ENCODE data around the gene NSRP1. TPM values are rescaled to one million over a fixed set of nuclear protein-coding genes. Genes with fewer than 3 reads are reported as not detected.
"Not testable (repeated sequence)": the region's sequence is repeated elsewhere in the genome, so short reads cannot be mapped to it uniquely, and the experiment has no call there.

NSRP1 gene
- 10.9 and 15.9 TPM in 2 replicates for total RNA-seq (2014; rRNA removed; shearing (Covaris generic))

DNA sequence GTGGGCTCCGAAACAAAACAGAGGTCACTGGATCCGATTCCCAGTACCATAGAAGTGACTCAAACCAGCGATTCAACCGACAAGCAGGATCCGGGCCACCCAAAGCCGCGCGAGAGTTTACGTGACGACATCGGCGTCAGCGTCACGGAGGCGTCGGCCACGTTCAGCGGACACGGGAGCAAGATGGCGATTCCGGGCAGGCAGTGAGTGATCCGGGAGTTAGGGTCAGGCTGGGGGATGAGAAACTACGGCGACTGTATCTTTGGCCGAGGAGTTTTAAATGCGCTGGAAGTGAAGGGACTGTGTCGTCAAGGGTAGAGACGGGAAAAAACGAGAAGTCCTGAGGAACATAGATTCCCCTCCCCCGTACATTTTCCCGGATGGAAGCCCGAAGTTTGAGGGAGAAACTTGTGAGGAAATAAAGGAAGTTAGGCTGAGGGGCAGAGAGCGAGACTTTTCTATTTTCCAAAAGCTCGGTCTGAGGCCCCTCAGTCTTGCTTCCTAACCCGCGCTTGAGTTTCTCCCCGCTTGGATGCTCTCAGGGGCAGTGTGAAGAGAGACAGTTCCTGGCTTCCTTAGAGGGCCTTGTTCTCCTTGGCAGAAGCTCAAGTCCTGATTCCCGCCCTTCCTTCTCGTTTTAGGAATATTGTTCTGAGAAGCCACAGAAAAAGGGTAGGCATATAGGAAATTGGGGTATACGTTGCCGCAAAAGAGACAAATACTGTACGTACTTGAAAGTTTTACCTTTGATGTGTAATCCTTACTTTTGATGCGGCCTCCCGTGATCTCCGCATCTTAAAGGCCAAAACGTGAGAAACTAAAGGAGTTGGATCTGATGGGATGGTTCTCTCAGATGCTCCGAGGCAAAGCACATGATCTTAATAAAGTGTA lies at the start of gene NSRP1:
Gene NSRP1 (plus strand): TSS at position 156 of the 891 bp plus-strand sequence. CDS start 28 bp downstream, at position 184.
- peak; percentile 90 to 95 for DNase-seq (ENCODE audit: low read depth in 1 of 2, low spot score in 2 of 2)
- H3K9me3 ChIP-seq (replicated peaks) = no peaks in the 10 kb centered on the region
- peak within 1 kb of the TSS; percentile 98 for H3K27ac ChIP-seq
- peak within 1 kb of the TSS; percentile 72 for H3K4me3 ChIP-seq
- peaks cover 41% of the 10 kb centered on the region for H3K36me3 ChIP-seq
- H3K27me3 ChIP-seq (replicated peaks) = no peaks in the 10 kb centered on the region
- no peaks in the 10 kb centered on the region for H3K4me1 ChIP-seq (replicated peaks)

- 0 out of 2 replicates have a peak, but pooled peaks cover 4% of the 10 kb centered on the region for H3K27me3 ChIP-seq (replicated peaks)
- DNase-seq (ENCODE audit: low read depth in 1 of 2, low spot score in 2 of 2) = no peak
Observed at GRCh38 chr17:30068465-30068864, 48.2 kb upstream of the NSRP1 start.

DNA sequence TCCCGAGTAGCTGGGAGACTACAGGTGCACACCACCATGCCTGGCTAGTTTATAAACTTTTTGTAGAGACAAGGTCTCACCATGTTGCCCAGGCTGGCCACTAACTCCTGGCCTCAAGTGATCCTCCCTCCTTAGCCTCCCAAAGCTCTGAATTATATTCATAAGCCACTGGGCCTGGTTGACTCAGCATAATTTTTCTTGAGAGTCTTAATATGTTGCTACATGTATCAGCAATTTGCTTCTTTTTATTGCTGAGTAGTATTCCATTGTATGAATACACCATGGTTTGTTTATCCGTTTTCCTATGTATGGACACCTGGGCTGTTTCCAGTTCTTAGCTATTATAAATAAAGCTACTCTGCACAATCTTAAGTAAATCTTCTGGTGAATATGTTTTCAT lies 42.4 kb upstream of the NSRP1 start:
- H3K27ac ChIP-seq = no peak overlapping the region
- H3K4me1 ChIP-seq (replicated peaks) = no peaks in the 10 kb centered on the region
- H3K36me3 ChIP-seq = no peaks in the 10 kb centered on the region
- no peak overlapping the region for H3K4me3 ChIP-seq
- 0 out of 2 replicates have a peak, but pooled peaks cover 9% of the 10 kb centered on the region for H3K27me3 ChIP-seq (replicated peaks)
- DNase-seq (ENCODE audit: low read depth in 1 of 2, low spot score in 2 of 2) = no peak
- no peaks in the 10 kb centered on the region for H3K9me3 ChIP-seq (replicated peaks)

More at GRCh38 chr17:30068465-30068864, 48.2 kb upstream of the NSRP1 start:
- peaks cover 6% of the 10 kb centered on the region; the same call in 1 of the 2 replicates for H3K9me3 ChIP-seq (replicated peaks)
- no peaks in the 10 kb centered on the region for H3K4me1 ChIP-seq (replicated peaks)
- H3K36me3 ChIP-seq = no peaks in the 10 kb centered on the region
- no peak overlapping the region for H3K4me3 ChIP-seq
- H3K27ac ChIP-seq = no peak overlapping the region

DNA sequence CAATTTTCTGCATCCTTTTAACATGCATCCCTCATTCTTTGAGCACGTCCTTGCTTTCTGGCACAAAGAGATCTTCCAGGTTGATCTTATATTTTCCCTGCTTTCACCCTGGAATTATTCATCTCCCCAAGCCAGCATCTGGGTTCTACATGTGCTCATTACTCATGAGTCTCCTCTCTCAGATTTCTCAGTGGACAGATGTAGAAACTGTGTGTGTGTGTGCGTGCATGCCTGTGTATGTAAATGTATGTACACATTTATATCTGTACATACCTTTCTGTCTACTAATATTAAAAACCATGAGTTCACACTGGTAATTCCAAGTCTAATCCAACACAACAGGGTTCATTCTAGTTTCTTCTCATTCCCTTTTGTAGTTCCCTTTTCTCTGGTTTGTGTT lies 41.9 kb upstream of the NSRP1 start:
- no peak for DNase-seq (ENCODE audit: low read depth in 1 of 2, low spot score in 2 of 2)
- H3K4me1 ChIP-seq (replicated peaks) = no peaks in the 10 kb centered on the region
- no peak overlapping the region for H3K27ac ChIP-seq
- H3K36me3 ChIP-seq = no peaks in the 10 kb centered on the region
- H3K27me3 ChIP-seq (replicated peaks) = peaks cover 9% of the 10 kb centered on the region; the same call in 1 of the 2 replicates
- no peaks in the 10 kb centered on the region for H3K9me3 ChIP-seq (replicated peaks)
- no peak overlapping the region for H3K4me3 ChIP-seq

GRCh38 chr17:30082773-30083172 lies 33.8 kb upstream of the NSRP1 start:
- Histone ChIP-seq H3K27me3 (replicated peaks) (peaks cover 4% of the 10 kb centered on the region; the same call in 1 of the 2 replicates), H3K4me1 (replicated peaks) (no peaks in the 10 kb centered on the region), H3K4me3 (no peak overlapping the region), H3K9me3 (replicated peaks) (no peaks in the 10 kb centered on the region), H3K27ac (no peak overlapping the region), H3K36me3 (no peaks in the 10 kb centered on the region)
- DNase-seq (ENCODE audit: low read depth in 1 of 2, low spot score in 2 of 2) = no peak

GRCh38 chr17:30084788-30085187 lies 31.8 kb upstream of the NSRP1 start:
- Histone ChIP-seq H3K4me3 (no peak overlapping the region), H3K9me3 (replicated peaks) (no peaks in the 10 kb centered on the region), H3K27ac (no peak overlapping the region), H3K4me1 (replicated peaks) (no peaks in the 10 kb centered on the region), H3K36me3 (no peaks in the 10 kb centered on the region), H3K27me3 (replicated peaks) (peaks cover 4% of the 10 kb centered on the region; the same call in 1 of the 2 replicates)
- no peak for DNase-seq (ENCODE audit: low read depth in 1 of 2, low spot score in 2 of 2)

DNA sequence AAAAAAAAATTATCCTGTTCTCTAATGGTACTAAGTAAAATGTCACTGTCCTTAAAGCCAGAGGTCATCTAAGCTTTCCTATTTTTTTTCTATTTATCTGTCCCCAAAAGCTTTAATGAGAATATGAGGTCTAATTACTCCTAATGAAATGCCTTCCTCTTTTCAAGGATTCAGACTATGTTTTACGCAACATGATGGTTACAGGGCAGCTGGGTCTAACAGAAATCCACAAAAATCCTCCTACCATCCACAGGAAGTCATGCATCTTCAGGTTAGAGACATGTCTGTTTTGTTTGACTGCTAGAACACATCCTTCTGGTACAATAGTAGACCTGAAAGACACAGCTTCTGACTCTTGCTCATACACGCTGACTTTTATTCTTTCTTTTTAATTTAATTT lies 29.7 kb upstream of the NSRP1 start:
- Histone ChIP-seq H3K4me1 (replicated peaks) (peaks cover 2% of the 10 kb centered on the region; the same call in 1 of the 2 replicates), H3K36me3 (no peaks in the 10 kb centered on the region), H3K27ac (no peak overlapping the region), H3K9me3 (replicated peaks) (no peaks in the 10 kb centered on the region), H3K27me3 (replicated peaks) (0 out of 2 replicates have a peak, but pooled peaks cover 4% of the 10 kb centered on the region), H3K4me3 (no peak overlapping the region)
- no peak for DNase-seq (ENCODE audit: low read depth in 1 of 2, low spot score in 2 of 2)

DNA sequence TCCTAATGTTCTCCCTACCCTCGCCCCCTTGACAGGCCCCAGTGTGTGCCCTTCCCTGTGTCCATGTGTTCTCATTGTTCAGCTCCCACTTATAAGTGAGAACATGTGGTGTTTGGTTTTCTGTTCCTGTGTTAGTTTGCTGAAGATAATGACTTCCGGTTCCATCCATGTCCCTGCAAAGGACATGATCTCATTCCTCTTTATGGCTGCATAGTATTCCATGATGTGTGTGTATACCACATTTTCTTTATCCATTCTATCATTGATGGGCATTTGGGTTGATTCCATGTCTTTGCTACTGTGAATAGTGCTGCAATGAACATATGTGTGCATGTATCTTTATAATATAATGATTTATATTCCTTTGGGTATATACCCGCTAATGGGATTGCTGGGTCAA lies 29.2 kb upstream of the NSRP1 start:
- not testable (repeated sequence) for H3K36me3 ChIP-seq; DNase-seq (ENCODE audit: low read depth in 1 of 2, low spot score in 2 of 2); H3K27me3 ChIP-seq (replicated peaks); H3K27ac ChIP-seq; H3K4me3 ChIP-seq; H3K9me3 ChIP-seq (replicated peaks); H3K4me1 ChIP-seq (replicated peaks)

- Histone ChIP-seq H3K9me3 (replicated peaks) (no peaks in the 10 kb centered on the region), H3K27ac (no peak overlapping the region), H3K4me1 (replicated peaks) (peaks cover 19% of the 10 kb centered on the region), H3K36me3 (no peaks in the 10 kb centered on the region), H3K4me3 (no peak overlapping the region), H3K27me3 (replicated peaks) (no peaks in the 10 kb centered on the region)
- DNase-seq (ENCODE audit: low read depth in 1 of 2, low spot score in 2 of 2) = no peak
Observed at GRCh38 chr17:30091121-30091670, 25.4 kb upstream of the NSRP1 start.

DNA sequence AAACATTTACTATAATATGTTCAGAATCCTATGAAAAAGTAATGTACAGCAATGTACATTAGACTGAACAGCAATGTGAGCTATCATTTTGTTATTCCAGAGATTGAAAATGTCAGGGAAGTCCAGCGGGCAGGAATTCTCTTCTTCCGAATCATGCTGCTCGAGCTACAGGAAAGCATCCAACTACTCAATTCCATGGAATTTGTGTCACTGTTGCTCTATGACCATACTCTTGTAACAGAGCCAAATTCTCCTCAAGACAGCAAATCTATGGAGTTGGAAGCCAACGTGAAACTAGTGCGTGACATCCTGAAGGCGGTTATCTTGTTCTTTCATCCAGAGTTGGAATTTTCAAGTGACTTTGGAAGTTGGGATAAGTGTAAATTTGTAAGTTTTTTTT lies 24.8 kb upstream of the NSRP1 start:
- DNase-seq (ENCODE audit: low read depth in 1 of 2, low spot score in 2 of 2) = peak in 1 of 2 experiments; percentile 5
- H3K27ac ChIP-seq = no peak overlapping the region
- H3K4me1 ChIP-seq (replicated peaks) = peaks cover 19% of the 10 kb centered on the region
- no peak overlapping the region for H3K4me3 ChIP-seq
- H3K36me3 ChIP-seq = no peaks in the 10 kb centered on the region
- no peaks in the 10 kb centered on the region for H3K9me3 ChIP-seq (replicated peaks)
- H3K27me3 ChIP-seq (replicated peaks) = no peaks in the 10 kb centered on the region

DNA sequence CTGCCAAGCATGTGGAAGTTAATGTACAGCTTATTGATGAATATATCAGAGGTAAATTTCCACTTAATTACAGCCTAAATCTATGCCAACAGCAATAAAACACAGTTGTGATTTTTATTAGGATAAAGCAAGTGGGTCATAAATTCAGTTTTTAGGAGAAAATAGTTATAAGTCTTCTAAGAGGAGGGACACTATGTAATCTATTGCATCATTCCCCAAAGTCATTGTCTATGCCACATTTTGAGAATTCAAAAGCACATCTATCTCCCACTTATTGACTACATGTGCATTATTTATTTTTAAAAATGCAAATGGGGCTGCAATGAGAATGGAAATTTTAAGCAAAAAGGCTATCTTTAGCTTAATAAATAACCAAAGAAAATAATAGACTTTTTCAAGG lies 23.7 kb upstream of the NSRP1 start:
- H3K4me1 ChIP-seq (replicated peaks) = peaks cover 19% of the 10 kb centered on the region
- H3K36me3 ChIP-seq = no peaks in the 10 kb centered on the region
- H3K9me3 ChIP-seq (replicated peaks) = no peaks in the 10 kb centered on the region
- no peaks in the 10 kb centered on the region for H3K27me3 ChIP-seq (replicated peaks)
- H3K4me3 ChIP-seq = no peak overlapping the region
- no peak for DNase-seq (ENCODE audit: low read depth in 1 of 2, low spot score in 2 of 2)
- H3K27ac ChIP-seq = no peak overlapping the region

DNA sequence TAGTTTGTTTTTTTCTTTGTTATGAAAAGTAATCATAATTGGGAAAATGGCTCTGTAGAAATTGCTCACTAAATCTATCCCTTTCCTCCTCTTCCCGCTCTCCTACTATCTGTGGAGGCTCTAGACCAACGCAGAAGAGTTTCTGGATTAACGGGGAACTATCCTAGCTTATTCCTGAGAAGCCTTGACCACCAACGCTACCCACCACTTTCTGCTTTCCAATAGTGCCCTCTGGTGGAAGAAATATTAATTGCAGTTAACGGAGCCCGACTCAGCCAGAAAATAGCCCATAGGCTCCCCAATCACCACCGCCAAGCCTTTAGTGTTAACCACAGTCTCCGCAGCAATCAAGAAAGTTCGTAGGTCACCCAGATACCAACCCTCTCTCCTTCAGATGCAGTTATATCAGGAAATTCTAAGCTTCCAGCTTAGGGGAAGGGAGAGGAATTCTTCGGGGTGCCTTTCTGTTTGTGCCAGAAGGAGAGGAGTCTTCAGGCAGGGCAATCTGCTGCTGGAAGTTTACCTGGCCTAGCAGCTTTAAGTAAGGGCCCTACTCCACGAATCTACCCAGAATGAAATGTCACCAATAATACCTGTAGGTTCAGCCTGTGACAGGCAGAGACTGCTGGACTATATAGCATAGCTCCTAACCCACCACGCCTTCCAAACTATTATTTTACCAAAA lies 23.0 kb upstream of the NSRP1 start:
- Histone ChIP-seq H3K4me1 (replicated peaks) (peaks cover 19% of the 10 kb centered on the region), H3K9me3 (replicated peaks) (no peaks in the 10 kb centered on the region), H3K27me3 (replicated peaks) (no peaks in the 10 kb centered on the region), H3K36me3 (no peaks in the 10 kb centered on the region), H3K27ac (no peak overlapping the region), H3K4me3 (no peak overlapping the region)
- peak in 1 of 2 experiments; percentile 71 for DNase-seq (ENCODE audit: low read depth in 1 of 2, low spot score in 2 of 2)

- no peaks in the 10 kb centered on the region for H3K9me3 ChIP-seq (replicated peaks)
- no peaks in the 10 kb centered on the region for H3K36me3 ChIP-seq
- H3K4me1 ChIP-seq (replicated peaks) = peaks cover 19% of the 10 kb centered on the region
- peaks cover 3% of the 10 kb centered on the region; the same call in 1 of the 2 replicates for H3K27me3 ChIP-seq (replicated peaks)
- H3K27ac ChIP-seq = no peak overlapping the region
- no peak overlapping the region for H3K4me3 ChIP-seq
- peak in 1 of 2 experiments; percentile 64 for DNase-seq (ENCODE audit: low read depth in 1 of 2, low spot score in 2 of 2)
Observed at GRCh38 chr17:30095507-30096244, 20.9 kb upstream of the NSRP1 start.
